Stimulated activated CD8-positive, alpha-beta memory T cell treated with anti-CD3 and anti-CD28 coated beads, Interleukin-7, amount 100 ng/mL, for 24 hours (primary cell): Measurements from ENCODE around the gene MOCS2.

Experiments
- DNase-seq: peaks from one replicate; pipeline ENCODE4 v3.0.0-alpha.2; 2020; ENCODE audit warnings: low read depth

MOCS2 gene

GRCh38 chr5:53092242-53092641 is 17.3 kb downstream of the MOCS2 start:
- DNase-seq, result no peak

GRCh38 chr5:53091289-53091688 is 18.3 kb downstream of the MOCS2 start:
- no peak for DNase-seq

GRCh38 chr5:53090229-53090628 is 19.3 kb downstream of the MOCS2 start:
- no peak for DNase-seq

GRCh38 chr5:53089481-53089991 is 20.0 kb downstream of the MOCS2 start:
- DNase-seq, result no peak

GRCh38 chr5:53087621-53088121 is 21.9 kb downstream of the MOCS2 start:
- no peak for DNase-seq

- no peak for DNase-seq
Observed at GRCh38 chr5:53087171-53087570, 22.4 kb downstream of the MOCS2 start.

GRCh38 chr5:53084546-53085255 is 24.9 kb downstream of the MOCS2 start:
- DNase-seq, result no peak

GRCh38 chr5:53083927-53084326 is 25.6 kb downstream of the MOCS2 start:
- DNase-seq, result no peak

- DNase-seq, result no peak
Observed at GRCh38 chr5:53080271-53080670, 29.3 kb downstream of the MOCS2 start.

- DNase-seq, result no peak
Observed at GRCh38 chr5:53076014-53076583, 33.5 kb downstream of the MOCS2 start.

- no peak for DNase-seq
Observed at GRCh38 chr5:53073348-53073747, 36.2 kb downstream of the MOCS2 start.

GRCh38 chr5:53071738-53072137 is 37.8 kb downstream of the MOCS2 start:
- DNase-seq, result no peak

- DNase-seq, result no peak
Observed at GRCh38 chr5:53071298-53071697, 38.3 kb downstream of the MOCS2 start.

GRCh38 chr5:53069626-53070025 is 39.9 kb downstream of the MOCS2 start:
- DNase-seq, result peak; percentile 8

GRCh38 chr5:53068291-53068836 is 41.2 kb downstream of the MOCS2 start:
- DNase-seq, result no peak

- no peak for DNase-seq
Observed at GRCh38 chr5:53067641-53068040, 41.9 kb downstream of the MOCS2 start.

- no peak for DNase-seq
Observed at GRCh38 chr5:53066088-53066487, 43.5 kb downstream of the MOCS2 start.

- no peak for DNase-seq
Observed at GRCh38 chr5:53063791-53064190, 45.8 kb downstream of the MOCS2 start.

- DNase-seq, result no peak
Observed at GRCh38 chr5:53063176-53063575, 46.4 kb downstream of the MOCS2 start.

- DNase-seq, result no peak
Observed at GRCh38 chr5:53059281-53059680, 50.3 kb downstream of the MOCS2 start.

GRCh38 chr5:53055365-53055764 is 54.2 kb downstream of the MOCS2 start:
- no peak for DNase-seq

GRCh38 chr5:53053364-53053763 is 56.2 kb downstream of the MOCS2 start:
- DNase-seq, result no peak

GRCh38 chr5:53052499-53052898 is 57.1 kb downstream of the MOCS2 start:
- DNase-seq, result no peak
